ENCODE measurements around the gene HOXC10.

Gene HOXC10

GRCh38 chr12:53992377-53992889 lies 7.5 kb downstream of the HOXC10 start:
- DNase-seq: no peak

DNA sequence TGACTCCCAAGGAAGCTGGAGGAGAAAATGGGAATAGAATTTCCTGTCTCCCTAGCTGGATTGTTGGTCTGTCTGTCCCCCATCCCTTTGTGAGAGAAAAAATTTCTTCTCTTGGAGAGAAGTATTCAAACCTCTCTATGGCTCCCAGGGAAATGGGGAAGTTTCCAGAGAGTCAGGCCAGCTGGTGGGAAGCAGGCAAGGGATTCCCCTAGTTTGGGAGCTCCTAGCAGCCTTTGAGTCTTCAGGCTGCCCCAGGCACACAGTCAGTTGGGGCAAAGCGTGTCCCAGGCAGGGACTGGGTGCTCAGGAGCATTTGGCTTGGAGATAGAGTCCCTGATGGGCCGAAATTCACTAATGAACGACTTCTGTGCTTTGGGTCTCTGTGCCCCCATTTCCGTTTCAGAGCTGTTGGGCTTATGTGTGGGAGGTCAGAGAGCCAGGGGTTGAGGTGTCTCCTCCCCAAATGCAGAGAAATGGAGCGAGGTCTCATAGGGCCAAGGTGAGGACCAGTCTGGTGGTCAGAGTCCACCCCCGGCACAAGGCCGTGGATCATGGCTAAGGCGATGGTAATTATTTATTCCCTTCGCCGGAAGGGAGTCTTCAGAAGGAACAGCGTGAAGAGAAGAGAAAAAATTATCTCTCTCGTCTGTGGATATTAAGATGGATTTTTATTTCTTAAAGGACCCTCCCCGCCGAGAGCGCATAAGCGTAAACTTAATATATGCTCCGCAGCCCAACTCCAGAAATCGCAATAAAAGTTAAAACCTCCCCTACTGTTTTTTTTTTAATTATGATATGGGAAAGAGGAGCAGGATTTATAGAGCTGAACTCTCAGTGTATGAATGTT lies 8.4 kb downstream of the HOXC10 start:
- DNase-seq: no peak

DNA sequence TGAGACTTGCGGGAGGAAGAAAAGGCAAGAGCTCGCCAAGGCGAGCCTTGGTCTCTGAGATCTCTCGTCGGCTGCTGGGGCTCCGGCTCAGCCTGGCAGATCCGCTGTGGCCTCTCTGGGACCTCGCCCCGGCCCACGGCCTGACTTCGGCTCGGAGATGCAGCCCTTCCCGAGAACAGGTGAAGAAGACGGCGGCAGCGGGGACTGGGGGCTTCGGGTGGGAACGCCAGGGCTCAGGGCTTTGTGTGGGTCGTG lies 9.0 kb downstream of the HOXC10 start:
- no peak for DNase-seq

- no peak for DNase-seq
Observed at GRCh38 chr12:53994264-53995001, 9.5 kb downstream of the HOXC10 start.

GRCh38 chr12:53995002-53995377 lies 10.0 kb downstream of the HOXC10 start:
- DNase-seq: no peak

- DNase-seq: no peak
Observed at GRCh38 chr12:53995378-53996239, 10.7 kb downstream of the HOXC10 start.

DNA sequence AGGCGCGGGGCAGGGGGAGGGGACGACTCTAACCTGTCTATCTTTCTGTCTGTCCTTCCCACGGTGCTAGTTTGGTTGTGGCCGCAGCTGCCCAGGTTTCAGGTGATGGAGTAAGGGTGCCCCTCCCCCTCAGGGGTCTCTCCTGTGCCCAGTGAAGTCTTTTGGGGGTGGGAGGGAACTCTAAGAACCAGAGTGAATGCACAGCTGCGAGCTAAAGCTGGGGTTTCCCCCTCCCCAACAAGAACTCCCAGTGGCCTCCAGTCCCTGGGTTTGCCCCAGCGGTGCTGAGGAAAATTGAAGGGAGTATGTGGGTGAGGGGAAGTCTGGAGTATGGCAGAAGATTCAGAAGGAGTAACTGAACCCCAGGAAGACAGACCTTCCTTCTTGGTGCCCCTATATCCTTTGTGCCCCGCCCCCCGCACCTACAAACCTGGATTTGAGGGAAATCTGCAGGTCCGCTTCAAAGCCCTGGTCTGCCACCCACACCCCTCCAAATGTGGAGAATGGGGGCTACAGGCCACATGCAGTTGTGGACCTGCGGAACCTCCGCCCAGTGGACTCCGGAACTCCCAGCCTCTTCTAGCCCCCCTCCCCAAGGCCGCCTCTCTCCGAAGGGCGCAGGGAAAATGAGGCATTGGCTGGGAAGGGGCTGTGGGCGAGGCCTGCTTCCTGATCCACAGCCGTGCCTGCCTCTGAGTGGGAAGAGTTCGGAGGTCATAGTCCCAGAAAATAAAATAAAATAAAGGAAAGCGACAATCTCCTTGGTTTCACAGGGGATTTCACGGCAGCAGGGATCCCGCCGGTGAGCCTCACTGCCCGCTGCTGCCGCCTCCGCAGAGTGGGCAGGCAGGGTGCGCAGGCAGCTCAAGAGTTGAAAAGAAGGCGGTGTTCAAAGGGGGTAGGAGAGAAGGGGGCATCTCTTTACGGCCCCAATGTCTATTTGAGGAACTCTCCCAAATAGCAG lies 11.6 kb downstream of the HOXC10 start:
- no peak for DNase-seq

- DNase-seq: no peak
Observed at GRCh38 chr12:53997204-53998109, 12.5 kb downstream of the HOXC10 start.

DNA sequence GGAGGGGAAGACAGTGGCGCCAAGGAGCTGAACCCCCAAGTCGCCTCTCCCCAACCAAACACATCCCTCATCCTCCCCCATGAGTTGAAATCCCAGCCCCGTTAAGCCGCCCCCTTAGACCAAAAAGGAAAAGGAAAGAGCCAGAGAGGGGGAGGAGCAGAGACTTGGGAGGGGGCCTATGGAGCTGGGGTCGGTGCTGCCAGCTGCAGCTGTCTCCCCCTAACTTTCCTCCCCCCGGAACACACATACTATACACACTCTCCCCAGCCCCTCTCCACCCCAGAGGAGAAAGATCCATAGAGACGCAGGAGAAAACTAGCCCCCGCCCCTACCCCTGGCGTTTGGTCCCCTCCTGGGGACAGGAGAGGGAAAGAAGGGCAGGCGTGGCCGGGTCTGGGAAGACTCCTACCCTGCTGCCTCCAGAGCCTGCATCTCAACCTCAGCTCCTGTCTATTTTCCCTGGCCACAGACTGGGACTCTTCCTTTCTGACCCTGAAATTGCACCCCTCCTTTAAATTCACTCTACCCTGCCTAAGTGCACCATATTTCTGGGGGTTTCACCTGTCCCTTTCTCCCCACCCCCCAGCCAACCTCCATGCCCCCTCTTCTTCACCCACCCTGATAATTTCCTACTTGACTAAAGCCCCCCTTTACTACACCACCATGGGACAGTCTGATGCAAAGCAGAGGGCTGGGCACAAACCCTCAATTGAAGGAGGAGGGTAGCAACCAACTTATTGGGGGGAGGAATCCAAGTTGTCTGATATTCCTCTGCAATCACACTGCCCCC lies 13.4 kb downstream of the HOXC10 start:
- DNase-seq: no peak

GRCh38 chr12:53998900-53999236 lies 13.9 kb downstream of the HOXC10 start:
- DNase-seq: no peak

GRCh38 chr12:53999559-54000115 lies 14.7 kb downstream of the HOXC10 start:
- DNase-seq: no peak

- DNase-seq: no peak
Observed at GRCh38 chr12:54000116-54001114, 15.5 kb downstream of the HOXC10 start, which contains the start of gene HOXC9. Gene HOXC9, plus strand, starts transcription at chr12:54000161. Its CDS starts 28 bp downstream, at chr12:54000189.

- DNase-seq: no peak
Observed at GRCh38 chr12:54001283-54002187, 16.6 kb downstream of the HOXC10 start.

GRCh38 chr12:54002278-54002914 lies 17.4 kb downstream of the HOXC10 start:
- DNase-seq: no peak

DNA sequence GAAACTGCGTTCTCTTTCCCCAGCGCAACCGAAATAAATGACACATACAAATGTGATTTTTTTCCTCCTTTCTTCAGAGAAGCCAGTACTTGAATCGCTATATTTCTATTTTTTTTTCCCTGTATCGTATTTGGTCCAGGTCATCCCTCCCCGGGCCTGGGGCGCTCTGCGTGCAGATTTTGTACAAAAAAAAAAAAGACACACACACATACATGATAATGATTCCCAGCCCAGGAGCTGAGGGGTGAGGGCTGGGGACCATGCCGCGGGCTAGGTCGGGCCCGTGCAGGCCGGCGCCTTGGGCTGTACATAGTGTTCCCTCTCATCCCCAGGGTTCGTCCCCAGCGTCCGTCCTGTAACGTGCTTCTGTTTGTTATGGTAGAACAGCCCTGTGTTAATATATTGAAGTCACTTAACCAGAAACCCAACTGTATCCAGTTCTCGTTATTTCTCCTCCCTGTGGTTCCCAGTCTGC lies 18.0 kb downstream of the HOXC10 start:
- no peak for DNase-seq

DNA sequence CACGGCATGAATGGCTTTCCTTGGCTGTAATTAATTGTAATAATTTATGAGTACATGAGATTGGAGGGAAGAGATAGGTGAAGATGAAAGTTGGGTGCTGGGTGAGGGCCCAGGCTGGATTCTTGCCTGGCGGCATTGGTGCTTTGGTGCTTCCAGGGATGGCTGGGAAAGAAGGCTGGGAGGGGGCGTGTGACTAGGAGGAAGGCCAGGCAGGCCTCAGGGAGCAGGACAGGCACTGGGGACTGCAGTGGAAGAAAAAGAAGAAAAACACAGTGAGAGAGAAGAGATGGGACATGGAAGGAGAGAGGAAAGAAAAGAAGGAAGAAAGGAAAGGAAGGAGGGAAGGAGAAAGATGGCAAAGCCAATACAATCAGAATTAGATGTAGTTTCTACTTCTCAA lies 18.7 kb downstream of the HOXC10 start:
- no peak for DNase-seq

Data from activated naive CD4-positive, alpha-beta T cell treated with anti-CD3 and anti-CD28 coated beads, Interleukin-2, amount 50 U/mL, for 16 hours (primary cell).